ENCODE measurements around the gene ZNF74.
"Not testable (repeated sequence)": the region's sequence is repeated elsewhere in the genome, so short reads cannot be mapped to it uniquely, and the experiment has no call there.

The ZNF74 gene

GRCh38 chr22:20449819-20450550 is 56.0 kb downstream of the ZNF74 start:
- no peak for DNase-seq

GRCh38 chr22:20450551-20450906 is 56.6 kb downstream of the ZNF74 start:
- DNase-seq, result no peak
- Histone ChIP-seq H3K4me2 (ENCODE audit: insufficient read depth, low read length) (no peak overlapping the region), H3K9me3 (ENCODE audit: insufficient read depth, low read length, severe bottlenecking) (no peaks in the 10 kb centered on the region), H3K9ac (ENCODE audit: low read depth, low read length) (no peak overlapping the region), H3K36me3 (ENCODE audit: insufficient read depth, low read length) (peaks cover 20% of the 10 kb centered on the region; the same call in 1 of the 2 replicates), H4K20me1 (ENCODE audit: insufficient read depth, low read length) (no peaks in the 10 kb centered on the region), H3K27ac (ENCODE audit: low read length) (no peak overlapping the region), H3K79me2 (ENCODE audit: insufficient read depth, low read length) (no peaks in the 10 kb centered on the region), H3K4me1 (ENCODE audit: insufficient read depth, low read length) (no peaks in the 10 kb centered on the region), H2AFZ (ENCODE audit: low read depth, low read length) (no peak overlapping the region), H3K27me3 (ENCODE audit: insufficient read depth, low read length, poor library complexity) (no peaks in the 10 kb centered on the region), H3K4me3 (ENCODE audit: low read depth in 1 of 2, low read length in 2 of 2) (no peak overlapping the region)
- TF ChIP-seq EZH2 (IDR thresholded peaks at IDR 0.05; ENCODE audit: borderline replicate concordance, low read depth, low read length, severe bottlenecking), result no peak
- TF ChIP-seq, protein P1, sequence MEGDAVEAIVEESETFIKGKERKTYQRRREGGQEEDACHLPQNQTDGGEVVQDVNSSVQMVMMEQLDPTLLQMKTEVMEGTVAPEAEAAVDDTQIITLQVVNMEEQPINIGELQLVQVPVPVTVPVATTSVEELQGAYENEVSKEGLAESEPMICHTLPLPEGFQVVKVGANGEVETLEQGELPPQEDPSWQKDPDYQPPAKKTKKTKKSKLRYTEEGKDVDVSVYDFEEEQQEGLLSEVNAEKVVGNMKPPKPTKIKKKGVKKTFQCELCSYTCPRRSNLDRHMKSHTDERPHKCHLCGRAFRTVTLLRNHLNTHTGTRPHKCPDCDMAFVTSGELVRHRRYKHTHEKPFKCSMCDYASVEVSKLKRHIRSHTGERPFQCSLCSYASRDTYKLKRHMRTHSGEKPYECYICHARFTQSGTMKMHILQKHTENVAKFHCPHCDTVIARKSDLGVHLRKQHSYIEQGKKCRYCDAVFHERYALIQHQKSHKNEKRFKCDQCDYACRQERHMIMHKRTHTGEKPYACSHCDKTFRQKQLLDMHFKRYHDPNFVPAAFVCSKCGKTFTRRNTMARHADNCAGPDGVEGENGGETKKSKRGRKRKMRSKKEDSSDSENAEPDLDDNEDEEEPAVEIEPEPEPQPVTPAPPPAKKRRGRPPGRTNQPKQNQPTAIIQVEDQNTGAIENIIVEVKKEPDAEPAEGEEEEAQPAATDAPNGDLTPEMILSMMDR (IDR thresholded peaks at IDR 0.05; ENCODE audit: borderline replicate concordance, extremely low read depth, low read length, poor library complexity, severe bottlenecking), result no peak
- ATAC-seq (ENCODE audit: insufficient read depth, low read depth), result no peak

More at GRCh38 chr22:20449819-20450550, 56.0 kb downstream of the ZNF74 start:
- no peak for ATAC-seq (ENCODE audit: insufficient read depth, low read depth)
- Histone ChIP-seq H3K4me2 (ENCODE audit: insufficient read depth, low read length) (no peak overlapping the region), H3K79me2 (ENCODE audit: insufficient read depth, low read length) (no peaks in the 10 kb centered on the region), H3K27ac (ENCODE audit: low read length) (no peak overlapping the region), H3K4me1 (ENCODE audit: insufficient read depth, low read length) (no peaks in the 10 kb centered on the region), H3K4me3 (ENCODE audit: low read depth in 1 of 2, low read length in 2 of 2) (no peak overlapping the region), H2AFZ (ENCODE audit: low read depth, low read length) (no peak overlapping the region), H3K9ac (ENCODE audit: low read depth, low read length) (no peak overlapping the region), H3K36me3 (ENCODE audit: insufficient read depth, low read length) (peaks cover 15% of the 10 kb centered on the region; the same call in 1 of the 2 replicates), H3K27me3 (ENCODE audit: insufficient read depth, low read length, poor library complexity) (no peaks in the 10 kb centered on the region), H3K9me3 (ENCODE audit: insufficient read depth, low read length, severe bottlenecking) (no peaks in the 10 kb centered on the region), H4K20me1 (ENCODE audit: insufficient read depth, low read length) (no peaks in the 10 kb centered on the region)
- TF ChIP-seq, protein P1 (IDR thresholded peaks at IDR 0.05; ENCODE audit: borderline replicate concordance, extremely low read depth, low read length, poor library complexity, severe bottlenecking), result no peak
- no peak for TF ChIP-seq EZH2 (IDR thresholded peaks at IDR 0.05; ENCODE audit: borderline replicate concordance, low read depth, low read length, severe bottlenecking)

DNA sequence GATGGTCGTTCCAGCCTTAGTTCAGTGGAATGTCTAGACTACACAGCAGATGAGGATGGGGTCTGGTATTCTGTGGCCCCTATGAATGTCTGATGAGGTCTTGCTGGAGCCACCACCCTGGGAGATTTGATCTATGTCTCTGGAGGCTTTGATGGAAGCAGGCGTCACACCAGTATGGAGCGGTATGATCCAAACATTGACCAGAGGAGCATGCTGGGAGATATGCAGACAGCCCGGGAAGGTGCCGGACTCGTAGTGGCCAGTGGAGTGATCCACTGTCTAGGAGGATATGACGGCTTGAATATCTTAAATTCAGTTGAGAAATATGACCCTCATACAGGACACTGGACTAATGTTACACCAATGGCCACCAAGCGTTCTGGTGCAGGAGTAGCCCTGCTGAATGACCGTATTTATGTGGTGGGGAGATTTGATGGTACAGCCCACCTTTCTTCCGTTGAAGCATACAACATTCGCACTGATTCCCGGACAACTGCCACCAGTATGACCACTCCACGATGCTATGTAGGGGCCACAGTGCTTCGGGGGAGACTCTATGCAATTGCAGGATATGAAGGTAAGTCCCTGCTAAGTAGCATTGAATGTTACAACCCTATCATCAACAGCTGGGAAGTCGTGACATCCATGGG is 57.3 kb downstream of the ZNF74 start:
- ATAC-seq (ENCODE audit: insufficient read depth, low read depth); H3K4me1 ChIP-seq (ENCODE audit: insufficient read depth, low read length); H3K4me3 ChIP-seq (ENCODE audit: low read depth in 1 of 2, low read length in 2 of 2); H3K9ac ChIP-seq (ENCODE audit: low read depth, low read length); H3K27ac ChIP-seq (ENCODE audit: low read length); H3K79me2 ChIP-seq (ENCODE audit: insufficient read depth, low read length); H4K20me1 ChIP-seq (ENCODE audit: insufficient read depth, low read length); H3K4me2 ChIP-seq (ENCODE audit: insufficient read depth, low read length); H3K27me3 ChIP-seq (ENCODE audit: insufficient read depth, low read length, poor library complexity); H2AFZ ChIP-seq (ENCODE audit: low read depth, low read length); H3K9me3 ChIP-seq (ENCODE audit: insufficient read depth, low read length, severe bottlenecking); DNase-seq: not testable (repeated sequence)
- H3K36me3 ChIP-seq (ENCODE audit: insufficient read depth, low read length), result peaks cover 16% of the 10 kb centered on the region

- H3K27me3 ChIP-seq (ENCODE audit: insufficient read depth, low read length, poor library complexity), result no peaks in the 10 kb centered on the region
- H3K4me2 ChIP-seq (ENCODE audit: insufficient read depth, low read length), result no peak overlapping the region
- H3K9ac ChIP-seq (ENCODE audit: low read depth, low read length), result no peak overlapping the region
- H3K79me2 ChIP-seq (ENCODE audit: insufficient read depth, low read length), result no peaks in the 10 kb centered on the region
- TF ChIP-seq EZH2 (IDR thresholded peaks at IDR 0.05; ENCODE audit: borderline replicate concordance, low read depth, low read length, severe bottlenecking), result no peak
- TF ChIP-seq, protein P1 (IDR thresholded peaks at IDR 0.05; ENCODE audit: borderline replicate concordance, extremely low read depth, low read length, poor library complexity, severe bottlenecking), result no peak
- H4K20me1 ChIP-seq (ENCODE audit: insufficient read depth, low read length), result no peaks in the 10 kb centered on the region
- H3K27ac ChIP-seq (ENCODE audit: low read length), result no peak overlapping the region
- no peak for DNase-seq
- H3K4me3 ChIP-seq (ENCODE audit: low read depth in 1 of 2, low read length in 2 of 2), result no peak overlapping the region
- H3K36me3 ChIP-seq (ENCODE audit: insufficient read depth, low read length), result peaks cover 17% of the 10 kb centered on the region
- H2AFZ ChIP-seq (ENCODE audit: low read depth, low read length), result no peak overlapping the region
- no peak for ATAC-seq (ENCODE audit: insufficient read depth, low read depth)
- no peaks in the 10 kb centered on the region for H3K9me3 ChIP-seq (ENCODE audit: insufficient read depth, low read length, severe bottlenecking)
- H3K4me1 ChIP-seq (ENCODE audit: insufficient read depth, low read length), result peaks cover 7% of the 10 kb centered on the region; the same call in 1 of the 2 replicates
These were observed 58.0 kb downstream of the ZNF74 start for GRCh38 chr22:20451920-20452319.

Data from DND-41 (cell line).